PFSK-1 (cell line): Measurements from ENCODE around the gene RERE.

Source experiments
- FOXP2 ChIP-seq: optimal IDR thresholded peaks from 2 replicates; pipeline ENCODE3; 2011; ENCODE audit warnings: borderline replicate concordance, control low read depth, inconsistent platforms; ENCODE audit not compliant: insufficient read depth; ENCODE audit errors: extremely low read length, extremely low read depth
- POLR2AphosphoS5 ChIP-seq: IDR thresholded peaks from 2 replicates; pipeline ENCODE4 v1.6.1; 2012; ENCODE audit warnings: low read depth, mild to moderate bottlenecking, control low read depth, low read length, moderate library complexity
- SIN3A ChIP-seq: IDR thresholded peaks from 2 replicates; pipeline ENCODE4 v1.6.1; 2012; ENCODE audit warnings: mild to moderate bottlenecking, low read length, moderate library complexity, borderline replicate concordance; ENCODE audit not compliant: insufficient read depth
- TAF1 ChIP-seq: IDR thresholded peaks from 2 replicates; pipeline ENCODE4 v1.6.1; 2012; ENCODE audit warnings: low read length, control low read depth, borderline replicate concordance; ENCODE audit not compliant: insufficient read depth
- TF ChIP-seq, protein P1 (sequence below), 2 experiments: IDR thresholded peaks; 2 replicates each; pipeline versions ENCODE4 v1.6.1 to v1.8.0; 2011 to 2012; ENCODE audit warnings: low read depth in 2 of 2, low read length in 2 of 2, control low read depth in 1 of 2, inconsistent platforms in 1 of 2, mild to moderate bottlenecking in 1 of 2, moderate library complexity in 1 of 2; ENCODE audit not compliant: insufficient read depth in 1 of 2

The RERE gene

DNA sequence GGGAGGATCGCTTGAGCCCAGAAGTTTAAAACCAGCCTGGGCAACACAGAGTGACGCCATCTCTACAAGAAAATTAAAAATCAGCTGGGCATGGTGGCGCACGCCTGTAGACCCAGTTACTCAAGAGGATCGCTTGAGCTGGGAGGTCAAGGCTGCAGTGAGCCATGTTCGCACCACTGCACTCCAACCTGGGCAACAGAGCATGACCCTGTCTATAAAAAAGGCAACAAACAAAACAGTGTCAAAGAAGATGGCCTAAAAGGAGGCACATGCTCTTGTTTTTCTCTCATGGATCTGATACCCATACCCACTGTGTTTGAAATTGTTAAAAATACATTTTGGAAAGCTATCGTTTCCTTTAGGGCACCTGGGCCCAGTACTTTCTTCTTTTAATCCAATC, 307.9 kb downstream of the RERE start:
- TF ChIP-seq, protein P1, sequence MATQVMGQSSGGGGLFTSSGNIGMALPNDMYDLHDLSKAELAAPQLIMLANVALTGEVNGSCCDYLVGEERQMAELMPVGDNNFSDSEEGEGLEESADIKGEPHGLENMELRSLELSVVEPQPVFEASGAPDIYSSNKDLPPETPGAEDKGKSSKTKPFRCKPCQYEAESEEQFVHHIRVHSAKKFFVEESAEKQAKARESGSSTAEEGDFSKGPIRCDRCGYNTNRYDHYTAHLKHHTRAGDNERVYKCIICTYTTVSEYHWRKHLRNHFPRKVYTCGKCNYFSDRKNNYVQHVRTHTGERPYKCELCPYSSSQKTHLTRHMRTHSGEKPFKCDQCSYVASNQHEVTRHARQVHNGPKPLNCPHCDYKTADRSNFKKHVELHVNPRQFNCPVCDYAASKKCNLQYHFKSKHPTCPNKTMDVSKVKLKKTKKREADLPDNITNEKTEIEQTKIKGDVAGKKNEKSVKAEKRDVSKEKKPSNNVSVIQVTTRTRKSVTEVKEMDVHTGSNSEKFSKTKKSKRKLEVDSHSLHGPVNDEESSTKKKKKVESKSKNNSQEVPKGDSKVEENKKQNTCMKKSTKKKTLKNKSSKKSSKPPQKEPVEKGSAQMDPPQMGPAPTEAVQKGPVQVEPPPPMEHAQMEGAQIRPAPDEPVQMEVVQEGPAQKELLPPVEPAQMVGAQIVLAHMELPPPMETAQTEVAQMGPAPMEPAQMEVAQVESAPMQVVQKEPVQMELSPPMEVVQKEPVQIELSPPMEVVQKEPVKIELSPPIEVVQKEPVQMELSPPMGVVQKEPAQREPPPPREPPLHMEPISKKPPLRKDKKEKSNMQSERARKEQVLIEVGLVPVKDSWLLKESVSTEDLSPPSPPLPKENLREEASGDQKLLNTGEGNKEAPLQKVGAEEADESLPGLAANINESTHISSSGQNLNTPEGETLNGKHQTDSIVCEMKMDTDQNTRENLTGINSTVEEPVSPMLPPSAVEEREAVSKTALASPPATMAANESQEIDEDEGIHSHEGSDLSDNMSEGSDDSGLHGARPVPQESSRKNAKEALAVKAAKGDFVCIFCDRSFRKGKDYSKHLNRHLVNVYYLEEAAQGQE (IDR thresholded peaks at IDR 0.05; ENCODE audit: insufficient read depth in 1 of 2, low read depth in 2 of 2, low read length in 2 of 2), result no peak
- TF ChIP-seq POLR2AphosphoS5, result no peak
- no peak for TF ChIP-seq FOXP2
- TF ChIP-seq TAF1, result no peak
- no peak for TF ChIP-seq SIN3A

DNA sequence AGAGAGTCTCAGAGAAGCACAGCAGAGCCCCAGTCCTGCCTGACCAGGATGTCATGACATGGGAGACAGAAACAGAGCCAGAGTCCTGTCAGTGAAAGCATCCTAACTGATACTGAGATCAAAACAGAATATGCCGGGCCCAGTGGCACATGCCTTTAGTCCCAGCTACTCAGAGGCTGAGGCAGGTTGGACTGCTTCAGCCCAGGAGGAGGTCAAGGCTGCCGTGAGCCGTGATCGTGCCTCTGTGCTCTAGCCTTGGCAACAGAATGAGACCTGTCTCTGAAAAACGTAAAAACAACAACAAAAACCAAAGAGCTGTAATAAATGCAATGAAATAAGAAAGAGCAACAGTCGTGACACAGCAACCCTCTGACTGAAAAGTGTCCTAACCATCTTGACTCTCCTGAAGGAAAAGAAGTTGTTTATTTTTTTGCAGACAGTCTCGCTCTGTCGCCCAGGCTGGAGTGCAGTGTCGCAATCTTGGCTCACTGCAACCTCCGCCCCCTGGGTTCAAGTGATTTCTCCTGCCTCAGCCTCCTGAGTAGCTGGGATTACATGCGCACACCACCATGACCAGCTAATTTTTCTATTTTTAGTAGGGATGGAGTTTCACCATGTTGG, 310.3 kb downstream of the RERE start:
- TF ChIP-seq TAF1 (no peak), SIN3A (no peak), POLR2AphosphoS5 (no peak), FOXP2 (no peak)
- TF ChIP-seq, protein P1 (IDR thresholded peaks at IDR 0.05; ENCODE audit: insufficient read depth in 1 of 2, low read depth in 2 of 2, low read length in 2 of 2), result no peak

DNA sequence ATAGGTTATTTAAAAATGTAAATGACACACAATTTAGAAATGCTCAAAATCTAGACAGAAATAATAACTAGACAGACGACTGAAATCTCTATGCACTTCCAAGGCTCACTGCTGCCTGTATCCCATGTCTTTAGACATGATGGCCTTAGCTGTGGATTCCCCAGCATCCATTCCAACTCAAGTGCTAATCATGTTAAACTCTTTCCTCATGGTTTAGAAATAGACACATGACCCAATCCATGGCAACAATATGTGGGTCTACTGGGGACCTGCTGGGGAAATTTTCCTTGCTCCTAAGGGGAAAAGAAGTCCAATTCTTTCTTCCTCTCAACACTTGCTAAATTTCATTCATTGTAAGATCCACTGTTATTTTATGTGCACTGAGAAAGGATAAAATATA, 311.0 kb downstream of the RERE start:
- TF ChIP-seq, protein P1 (IDR thresholded peaks at IDR 0.05; ENCODE audit: insufficient read depth in 1 of 2, low read depth in 2 of 2, low read length in 2 of 2), result no peak
- TF ChIP-seq POLR2AphosphoS5 (no peak), FOXP2 (no peak), SIN3A (no peak), TAF1 (no peak)

DNA sequence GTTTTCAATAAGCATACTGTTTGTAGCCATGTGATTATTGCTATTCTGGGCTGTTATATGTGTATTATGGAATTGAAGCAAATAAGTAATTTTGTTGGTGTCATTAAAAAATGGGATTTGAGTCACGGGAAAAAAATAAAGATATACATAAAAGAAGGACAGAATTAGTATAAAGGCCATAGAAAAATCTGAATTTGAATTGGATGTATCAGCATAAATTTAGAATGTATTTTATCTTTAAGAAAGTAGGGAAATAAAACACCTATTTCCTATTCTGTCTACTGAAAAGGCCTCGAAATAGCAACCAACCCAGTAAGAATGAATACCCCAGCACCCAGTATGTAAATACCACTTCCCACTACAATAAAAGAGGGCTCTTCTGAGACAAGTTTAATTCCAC, 313.6 kb downstream of the RERE start:
- TF ChIP-seq SIN3A, result no peak
- TF ChIP-seq, protein P1 (IDR thresholded peaks at IDR 0.05; ENCODE audit: insufficient read depth in 1 of 2, low read depth in 2 of 2, low read length in 2 of 2), result no peak
- TF ChIP-seq POLR2AphosphoS5, result no peak
- no peak for TF ChIP-seq TAF1
- no peak for TF ChIP-seq FOXP2
